OCI-LY1 (cell line): ENCODE measurements around the gene ATG7.

Experiments used
- EZH2 ChIP-seq: fragments of 200-600 bp; sonication (generic), shearing (Covaris generic); IDR thresholded peaks from 2 replicates; pipeline ENCODE4 v1.8.0; 2017; ENCODE audit warnings: borderline replicate concordance, mixed run types, mild to moderate bottlenecking, antibody characterized with exemption, low read length, moderate library complexity, mixed read lengths
- TF ChIP-seq, protein P1 (sequence below): fragments of 200-600 bp; sonication (generic), shearing (Covaris generic); IDR thresholded peaks from 2 replicates; pipeline ENCODE4 v1.5.1; 2017; ENCODE audit warnings: mild to moderate bottlenecking, antibody characterized with exemption, low read length, moderate library complexity, mixed read lengths

DNA sequence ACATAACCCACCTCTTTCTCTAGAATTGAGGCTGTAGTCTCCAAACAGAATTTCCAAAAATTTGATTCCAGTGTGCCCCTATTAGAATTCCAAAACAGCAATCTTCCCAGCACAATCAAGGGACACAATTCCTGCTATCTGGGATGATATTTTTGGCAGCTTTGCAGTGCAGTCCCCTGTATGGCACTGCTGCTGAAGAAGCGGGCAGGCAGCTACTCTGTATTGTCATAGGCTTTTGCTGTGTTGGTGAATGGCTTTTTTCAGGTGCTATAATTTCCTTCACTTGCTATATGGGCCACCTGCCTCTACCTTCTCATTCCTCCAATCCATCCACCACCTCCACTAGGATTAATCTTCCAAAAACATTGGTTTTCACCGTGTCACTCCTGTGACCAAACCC is 226.0 kb downstream of the ATG7 start:
- no peak for TF ChIP-seq EZH2
- TF ChIP-seq, protein P1, sequence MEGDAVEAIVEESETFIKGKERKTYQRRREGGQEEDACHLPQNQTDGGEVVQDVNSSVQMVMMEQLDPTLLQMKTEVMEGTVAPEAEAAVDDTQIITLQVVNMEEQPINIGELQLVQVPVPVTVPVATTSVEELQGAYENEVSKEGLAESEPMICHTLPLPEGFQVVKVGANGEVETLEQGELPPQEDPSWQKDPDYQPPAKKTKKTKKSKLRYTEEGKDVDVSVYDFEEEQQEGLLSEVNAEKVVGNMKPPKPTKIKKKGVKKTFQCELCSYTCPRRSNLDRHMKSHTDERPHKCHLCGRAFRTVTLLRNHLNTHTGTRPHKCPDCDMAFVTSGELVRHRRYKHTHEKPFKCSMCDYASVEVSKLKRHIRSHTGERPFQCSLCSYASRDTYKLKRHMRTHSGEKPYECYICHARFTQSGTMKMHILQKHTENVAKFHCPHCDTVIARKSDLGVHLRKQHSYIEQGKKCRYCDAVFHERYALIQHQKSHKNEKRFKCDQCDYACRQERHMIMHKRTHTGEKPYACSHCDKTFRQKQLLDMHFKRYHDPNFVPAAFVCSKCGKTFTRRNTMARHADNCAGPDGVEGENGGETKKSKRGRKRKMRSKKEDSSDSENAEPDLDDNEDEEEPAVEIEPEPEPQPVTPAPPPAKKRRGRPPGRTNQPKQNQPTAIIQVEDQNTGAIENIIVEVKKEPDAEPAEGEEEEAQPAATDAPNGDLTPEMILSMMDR = no peak
